Right cardiac atrium (tissue), 5 donors: ENCODE data around the gene PWWP2B. TPM values are rescaled to one million over a fixed set of nuclear protein-coding genes. Genes with fewer than 3 reads are reported as not detected.

Experiments
- ATAC-seq, 2 donors: fragments of 200-7000 bp; cut with Tn5 transposase; one replicate each; pipeline versions ENCODE4 v1.8.0 to v1.9.1; 2020; ENCODE audit warnings: moderate library complexity in 2 of 2, mild to moderate bottlenecking in 1 of 2
- DNase-seq, 3 donors: peaks; one replicate each; pipeline ENCODE4 v3.0.0-alpha.2; 2020
- H3K27ac ChIP-seq: one replicate; pipeline ENCODE4 v1.5.1; 2013; ENCODE audit warnings: mild to moderate bottlenecking, low read length, control low read depth, moderate library complexity
- H3K27me3 ChIP-seq: one replicate; pipeline ENCODE4 v1.6.1; 2013; ENCODE audit not compliant: control insufficient read depth, insufficient read depth
- H3K4me1 ChIP-seq: one replicate; pipeline ENCODE4 v1.6.1; 2013; ENCODE audit warnings: low read length; ENCODE audit not compliant: control insufficient read depth, insufficient read depth
- H3K4me3 ChIP-seq: one replicate; pipeline ENCODE4 v1.5.1; 2013; ENCODE audit warnings: low read length, control low read depth
- H3K9me3 ChIP-seq: one replicate; pipeline ENCODE4 v1.6.1; 2013; ENCODE audit warnings: low read length; ENCODE audit not compliant: control insufficient read depth
- WGBS: extraction: QIAGEN DNeasy Blood & Tissue Kit; methylation state at CpG from one replicate; pipeline ENCODE4 v1.1.7; 2013; 5-methylcytosine and 5-hydroxymethylcytosine counted together
- intact Hi-C, 4 donors: fragments of 100-400 bp; cut with DNase I; formaldehyde crosslinking; loops; one replicate each; pipeline versions ENCODE4 v1.11.0 to v1.14.0; 2022 to 2023
- polyA plus RNA-seq: library from polyadenylated mRNA; stranded (reverse); fragments of 200-250 nt; gene quantifications from one replicate; pipeline ENCODE4 v1.2.3, GENCODE V29; 2013
- total RNA-seq, 4 donors: library from RNA; stranded (reverse); fragmentation: NEBNext Ultra II Directional; extraction: Animal tissue kit (Norgen Biotek cat#: 25700); gene quantifications; one replicate each; pipeline ENCODE4 v1.2.1, GENCODE V29; 2021
- donor health status: healthy with polysubstance abuse.
- donor health status: DM: no; HTN: yes; CAD: no.
- donor health status: DM: no; HTN: no; CAD: no.
- donor health status: DM: no; HTN: yes; CAD: no; lungs with severe emphysema.
- donor health status: DM: yes; HTN: yes; CAD: no.

PWWP2B gene
- total and polyA plus RNA-seq, 5 donors = 7.0 to 10.6 (median 9.1) TPM

DNA sequence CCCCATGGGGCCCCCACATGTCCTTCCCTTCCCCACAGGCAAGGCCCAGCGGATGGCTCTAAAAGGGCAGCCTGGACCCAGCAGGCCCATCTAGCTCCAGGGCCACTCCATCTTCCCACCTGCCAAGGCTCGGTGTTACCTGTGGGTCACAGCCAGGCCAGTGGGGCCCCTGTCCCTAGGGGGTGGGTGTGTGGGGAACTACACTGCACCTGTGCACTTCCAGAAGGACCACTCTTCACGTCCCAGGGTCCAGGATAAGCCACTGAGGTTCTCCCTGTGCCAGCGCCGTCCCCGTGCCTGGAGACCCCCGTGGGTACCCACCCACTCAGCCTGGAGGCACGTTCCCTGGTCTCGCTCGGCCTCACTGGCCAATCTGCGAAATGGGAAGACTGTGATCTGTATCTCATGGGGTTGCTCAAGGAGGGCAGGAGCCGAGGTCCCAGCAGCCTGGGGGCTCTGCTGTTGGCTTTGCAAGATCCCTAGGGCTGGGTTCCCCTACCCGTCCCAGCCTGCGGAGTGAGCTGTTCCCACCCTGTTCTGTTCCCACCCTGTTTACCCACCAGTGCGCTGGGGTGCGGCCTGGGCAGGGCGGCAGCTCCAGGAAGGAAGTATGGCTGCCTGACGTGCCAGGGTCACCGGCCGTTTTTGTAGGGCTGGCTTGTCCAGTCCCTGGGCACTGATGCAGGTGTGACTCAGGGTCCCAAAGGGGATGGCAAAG, 4.6 kb downstream of the PWWP2B start:
- WGBS = 85% methylated on average over 20 of the region's 20 CpGs
- intact Hi-C loops = no loop called here
- Histone ChIP-seq H3K27ac (no peak overlapping the region), H3K4me3 (no peak overlapping the region), H3K9me3 (no peaks in the 10 kb centered on the region), H3K4me1 (no peaks in the 10 kb centered on the region), H3K27me3 (no peaks in the 10 kb centered on the region)
- peak in 1 of 2 donors; percentile 56 for ATAC-seq
- peak in 2 of 3 donors; percentile 57 to 72 for DNase-seq

DNA sequence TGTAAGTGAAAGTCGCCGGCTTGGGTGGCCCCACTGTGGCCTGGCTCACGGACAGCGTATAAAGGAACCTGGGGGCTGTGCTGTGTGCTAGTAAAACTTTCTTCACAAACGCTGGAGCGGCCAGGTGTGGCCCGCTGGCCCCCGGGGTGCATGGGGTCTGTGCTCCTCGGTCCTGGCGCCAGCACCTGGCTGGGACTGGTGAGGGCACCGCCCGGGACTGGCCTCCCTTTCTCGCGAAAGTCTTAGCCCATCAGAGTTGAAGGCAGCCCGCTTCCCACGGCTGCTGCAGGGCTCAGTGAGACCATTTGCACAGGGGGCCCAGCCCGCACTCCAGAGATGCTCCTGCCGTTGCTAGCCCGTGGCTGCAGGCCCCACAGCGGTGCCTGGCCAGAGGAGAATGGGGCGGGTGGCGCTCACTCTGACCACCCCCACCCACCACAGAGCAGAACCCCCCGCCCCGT, 5.8 kb downstream of the PWWP2B start:
- Histone ChIP-seq H3K27ac (no peak overlapping the region), H3K4me3 (no peak overlapping the region), H3K4me1 (no peaks in the 10 kb centered on the region), H3K27me3 (no peaks in the 10 kb centered on the region), H3K9me3 (no peaks in the 10 kb centered on the region)
- intact Hi-C loops = no loop called here
- whole genome bisulfite sequencing = 91% methylated on average over 24 of the region's 24 CpGs
- DNase-seq (peak; percentile 14 to 61 (median 52)), ATAC-seq (no peak)

DNA sequence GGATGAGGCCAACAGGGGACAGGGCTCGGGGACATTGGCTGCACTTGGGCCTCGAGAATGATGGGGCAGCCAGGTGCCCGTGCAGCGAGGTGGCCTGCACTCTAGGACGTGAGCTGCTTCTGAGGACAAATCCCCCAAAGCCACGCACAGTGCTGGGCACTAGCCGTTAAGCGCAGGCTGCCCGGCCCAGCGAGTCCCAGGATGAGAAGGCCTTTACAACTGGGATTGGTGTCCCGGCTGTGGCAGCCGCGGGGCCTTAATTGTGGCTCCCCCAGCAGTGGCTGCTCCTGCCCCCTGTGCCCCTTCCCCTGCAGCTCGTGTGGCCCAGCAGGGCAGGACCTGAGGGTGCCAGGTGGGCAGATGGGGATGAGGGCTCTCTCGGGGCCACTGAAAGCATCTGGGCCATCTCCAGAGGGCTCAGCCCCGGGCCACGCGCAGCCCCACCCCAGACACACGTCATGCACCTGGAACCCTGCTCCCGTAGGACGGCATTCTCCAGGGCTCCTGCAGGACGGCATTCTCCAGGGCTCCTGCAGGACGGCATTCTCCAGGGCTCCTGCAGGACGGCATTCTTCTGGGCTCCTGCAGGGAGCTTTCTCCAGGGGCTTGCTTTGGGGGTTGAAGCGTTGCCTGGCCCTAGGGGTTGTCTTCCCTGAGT, 6.6 kb downstream of the PWWP2B start:
- Histone ChIP-seq H3K27me3 (no peaks in the 10 kb centered on the region), H3K9me3 (no peaks in the 10 kb centered on the region), H3K4me1 (no peaks in the 10 kb centered on the region), H3K27ac (no peak overlapping the region), H3K4me3 (no peak overlapping the region)
- DNase-seq (peak; percentile 7 to 42 (median 36)), ATAC-seq (no peak)
- WGBS = 85% methylated on average over 25 of the region's 25 CpGs
- intact Hi-C loops = no loop called here

DNA sequence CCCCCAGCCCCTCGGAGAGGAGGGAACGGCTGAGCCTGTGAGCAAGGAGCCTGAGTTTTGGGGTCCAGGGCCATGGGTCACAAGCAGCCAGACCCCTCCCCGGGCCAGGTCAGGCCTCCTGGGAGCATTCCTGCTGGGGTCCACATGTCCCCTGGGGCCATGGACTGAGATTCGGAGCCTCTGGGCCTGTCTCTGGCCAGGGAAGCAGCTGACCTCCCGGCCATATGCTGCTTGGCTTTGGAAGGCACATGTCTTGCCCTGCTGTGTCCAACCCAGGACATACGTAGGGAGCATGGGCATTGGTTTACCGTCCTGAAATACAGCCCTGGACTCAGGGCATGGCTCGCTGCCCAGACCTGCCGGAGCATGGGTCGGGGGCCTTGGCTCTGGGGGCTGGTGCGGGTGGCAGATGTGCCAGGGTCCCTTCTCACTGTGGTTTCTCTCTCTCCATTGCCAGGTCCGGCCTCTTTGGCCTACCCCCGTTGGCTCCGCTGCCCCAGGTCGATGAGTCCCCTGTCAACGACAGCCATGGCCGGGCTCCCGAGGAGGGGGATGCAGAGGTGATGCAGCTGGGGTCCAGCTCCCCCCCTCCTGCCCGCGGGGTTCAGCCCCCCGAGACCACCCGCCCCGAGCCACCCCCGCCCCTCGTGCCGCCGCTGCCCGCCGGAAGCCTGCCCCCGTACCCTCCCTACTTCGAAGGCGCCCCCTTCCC, 7.3 kb downstream of the PWWP2B start:
- no peak overlapping the region for H3K27ac ChIP-seq
- ATAC-seq (no peak), DNase-seq (peak; percentile 14 to 60 (median 40))
- no peak overlapping the region for H3K4me3 ChIP-seq
- no peaks in the 10 kb centered on the region for H3K9me3 ChIP-seq
- H3K27me3 ChIP-seq = no peaks in the 10 kb centered on the region
- WGBS = 88% methylated on average over 32 of the region's 32 CpGs
- H3K4me1 ChIP-seq = no peaks in the 10 kb centered on the region
- intact Hi-C loops = no loop called here

DNA sequence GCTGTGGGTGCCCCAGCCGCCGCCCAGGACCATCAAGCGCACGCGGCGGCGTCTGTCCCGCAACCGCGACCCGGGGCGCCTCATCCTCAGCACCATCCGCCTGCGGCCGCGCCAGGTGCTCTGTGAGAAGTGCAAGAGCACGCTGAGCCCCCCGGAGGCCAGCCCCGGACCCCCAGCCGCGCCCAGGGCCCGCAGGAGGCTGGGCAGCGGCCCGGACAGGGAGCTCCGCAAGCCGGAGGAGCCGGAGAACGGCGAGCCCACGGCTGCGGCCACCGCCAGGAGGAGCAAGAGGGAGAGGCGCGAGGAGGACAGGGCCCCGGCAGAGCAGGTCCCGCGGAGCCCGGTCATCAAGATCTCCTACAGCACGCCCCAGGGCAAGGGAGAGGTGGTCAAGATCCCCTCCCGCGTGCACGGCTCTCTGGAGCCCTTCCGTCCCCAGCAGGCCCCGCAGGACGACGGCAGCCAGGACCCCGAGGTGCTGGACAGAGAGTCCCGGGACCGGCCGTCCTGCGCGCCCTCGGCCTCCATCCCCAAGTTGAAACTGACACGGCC, 8.0 kb downstream of the PWWP2B start:
- Histone ChIP-seq H3K9me3 (no peaks in the 10 kb centered on the region), H3K4me1 (no peaks in the 10 kb centered on the region), H3K27ac (no peak overlapping the region), H3K27me3 (no peaks in the 10 kb centered on the region), H3K4me3 (no peak overlapping the region)
- intact Hi-C loops = no loop called here
- 88% methylated on average over 54 of the region's 54 CpGs for WGBS
- ATAC-seq = no peak
- DNase-seq = peak in 1 of 3 donors; percentile 41

DNA sequence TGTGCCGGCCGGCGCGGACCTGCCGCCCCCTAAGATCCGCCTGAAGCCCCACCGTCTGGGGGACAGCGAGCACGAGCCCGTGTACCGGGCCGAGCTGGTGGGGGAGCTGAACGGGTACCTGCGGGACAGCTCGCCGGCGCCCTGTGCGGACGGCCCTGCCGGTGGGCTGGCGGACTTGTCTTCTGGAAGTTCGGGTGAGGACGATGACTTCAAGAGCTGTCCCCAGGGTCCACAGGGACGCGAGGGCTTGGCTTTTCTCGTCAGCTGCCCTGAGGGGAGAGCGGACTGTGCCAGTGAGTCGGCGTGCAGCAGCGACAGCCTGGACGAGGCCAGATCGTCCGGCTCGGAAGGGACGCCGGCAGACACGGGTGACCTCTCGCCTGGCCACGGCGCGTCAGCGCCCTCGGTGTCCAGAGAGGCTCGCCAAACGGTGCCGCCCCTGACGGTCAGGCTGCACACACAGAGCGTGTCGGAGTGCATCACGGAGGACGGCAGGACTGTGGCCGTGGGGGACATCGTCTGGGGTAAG, 8.5 kb downstream of the PWWP2B start:
- ATAC-seq = no peak
- no peak overlapping the region for H3K27ac ChIP-seq
- intact Hi-C loops = no loop called here
- H3K4me1 ChIP-seq = no peaks in the 10 kb centered on the region
- H3K27me3 ChIP-seq = no peaks in the 10 kb centered on the region
- peak; percentile 17 to 71 (median 47) for DNase-seq
- 97% methylated on average over 53 of the region's 53 CpGs for WGBS
- no peaks in the 10 kb centered on the region for H3K9me3 ChIP-seq
- no peak overlapping the region for H3K4me3 ChIP-seq

DNA sequence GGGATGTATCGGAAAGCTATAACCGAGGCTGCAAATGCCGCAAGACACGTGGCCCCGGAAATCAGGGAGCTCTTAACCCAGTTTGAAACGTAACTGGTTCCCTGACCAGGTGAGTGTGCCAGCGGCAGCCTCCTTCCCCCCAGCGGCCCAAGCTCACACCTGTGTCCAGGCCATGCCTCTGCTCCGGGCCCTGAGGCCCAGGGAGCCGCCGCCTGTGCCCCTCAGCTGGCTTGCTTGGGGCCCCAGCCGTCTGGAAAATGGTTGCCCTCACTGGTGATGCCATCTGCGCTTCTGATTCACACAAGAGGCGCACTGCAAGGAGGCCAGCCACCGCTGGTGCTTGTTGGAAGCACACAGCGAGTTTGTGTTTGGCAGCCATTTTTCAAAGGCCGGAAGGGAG, 9.2 kb downstream of the PWWP2B start:
- DNase-seq = peak in 2 of 3 donors; percentile 22 to 42
- ATAC-seq = no peak
- WGBS = 88% methylated on average over 17 of the region's 17 CpGs
- Histone ChIP-seq H3K27ac (no peak overlapping the region), H3K4me3 (no peak overlapping the region), H3K4me1 (no peaks in the 10 kb centered on the region), H3K27me3 (no peaks in the 10 kb centered on the region), H3K9me3 (no peaks in the 10 kb centered on the region)
- intact Hi-C loops = no loop called here

DNA sequence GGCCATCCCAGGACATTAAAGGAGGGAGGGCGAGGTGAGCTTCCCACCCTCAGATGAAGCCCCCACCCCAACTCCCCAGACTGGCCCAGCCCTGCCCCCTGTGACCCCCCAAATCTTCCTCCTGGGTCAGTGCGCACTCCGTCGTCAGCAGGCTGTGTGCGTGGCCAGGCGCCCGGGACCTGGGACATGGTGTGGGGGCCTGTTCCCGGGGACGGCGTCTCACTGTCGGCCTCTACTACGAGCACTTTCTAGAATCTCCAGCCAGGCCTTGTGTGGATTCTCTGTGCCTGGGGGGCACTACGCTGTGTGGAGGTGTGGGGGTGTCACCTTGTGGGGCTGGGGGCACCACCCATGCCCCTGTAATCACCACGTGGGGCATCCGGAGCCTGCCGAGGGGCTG, 9.8 kb downstream of the PWWP2B start:
- peak in 2 of 3 donors; percentile 31 to 35 for DNase-seq
- H3K4me1 ChIP-seq = no peaks in the 10 kb centered on the region
- 96% methylated on average over 16 of the region's 16 CpGs for WGBS
- H3K4me3 ChIP-seq = no peak overlapping the region
- no peak overlapping the region for H3K27ac ChIP-seq
- no peak for ATAC-seq
- H3K9me3 ChIP-seq = no peaks in the 10 kb centered on the region
- intact Hi-C loops = no loop called here
- H3K27me3 ChIP-seq = no peaks in the 10 kb centered on the region

DNA sequence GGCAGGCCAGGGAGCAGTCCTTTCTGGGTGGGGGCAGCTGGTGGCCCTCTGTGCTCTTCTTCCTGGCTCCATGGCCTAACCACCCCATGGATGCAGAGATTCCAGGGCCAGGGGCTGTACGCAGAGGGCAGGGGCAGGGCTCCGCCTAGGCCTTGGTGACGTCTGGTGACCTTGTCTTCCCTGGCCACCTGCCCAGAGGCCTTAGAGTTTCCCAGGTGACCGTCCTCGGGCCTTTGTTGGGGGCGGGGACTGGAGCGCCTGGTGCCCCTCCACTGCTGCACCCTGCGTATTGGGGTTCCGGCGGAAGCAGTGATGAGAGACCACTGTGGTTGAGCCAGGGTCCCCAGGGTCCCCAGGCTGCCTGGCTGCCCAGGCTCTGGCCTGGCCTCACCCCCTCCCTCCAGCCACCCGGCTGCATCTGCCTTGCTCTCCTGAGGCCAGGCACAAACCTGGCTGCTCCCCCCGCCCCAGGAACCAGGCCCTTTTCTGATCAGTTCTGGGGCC, 10.3 kb downstream of the PWWP2B start:
- ATAC-seq = no peak
- DNase-seq = peak in 2 of 3 donors; percentile 61 to 65

DNA sequence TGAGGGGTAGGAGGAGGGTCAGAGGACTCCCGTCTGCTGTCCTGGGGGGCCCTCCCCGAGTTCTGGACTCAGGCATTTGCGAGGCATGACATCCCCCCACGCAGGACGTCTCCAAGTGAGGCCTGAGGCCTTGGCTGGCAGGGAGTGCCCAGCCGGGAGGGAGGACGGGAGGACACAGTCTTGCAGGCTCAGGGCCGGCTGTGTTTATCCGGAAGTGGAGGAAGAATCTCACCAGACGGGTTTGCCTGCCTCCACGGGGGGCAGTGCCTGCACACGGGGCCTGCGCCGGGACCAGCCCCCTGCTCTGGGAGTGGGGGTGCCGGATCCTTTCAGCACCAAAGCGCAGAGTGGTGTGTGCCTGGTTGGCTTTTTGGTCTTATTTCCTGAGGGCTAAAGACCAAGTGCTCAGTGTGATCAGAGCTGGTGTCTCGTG, 10.9 kb downstream of the PWWP2B start:
- Histone ChIP-seq H3K27ac (peak overlapping the region; percentile 20), H3K4me3 (no peak overlapping the region), H3K4me1 (no peaks in the 10 kb centered on the region), H3K9me3 (no peaks in the 10 kb centered on the region), H3K27me3 (no peaks in the 10 kb centered on the region)
- DNase-seq (peak in 2 of 3 donors; percentile 57 to 67), ATAC-seq (peak; percentile 30 to 44)
- WGBS = 36% methylated on average over 17 of the region's 17 CpGs
- intact Hi-C loops = no loop called here

More for the DNA sequence above, 10.3 kb downstream of the PWWP2B start:
- peak overlapping the region; percentile 20 for H3K27ac ChIP-seq
- no peak overlapping the region for H3K4me3 ChIP-seq
- H3K4me1 ChIP-seq = no peaks in the 10 kb centered on the region
- H3K27me3 ChIP-seq = no peaks in the 10 kb centered on the region
- WGBS = 78% methylated on average over 12 of the region's 12 CpGs
- intact Hi-C loops = no loop called here
- H3K9me3 ChIP-seq = no peaks in the 10 kb centered on the region
